ENCODE results near the gene KCTD6.

DNA sequence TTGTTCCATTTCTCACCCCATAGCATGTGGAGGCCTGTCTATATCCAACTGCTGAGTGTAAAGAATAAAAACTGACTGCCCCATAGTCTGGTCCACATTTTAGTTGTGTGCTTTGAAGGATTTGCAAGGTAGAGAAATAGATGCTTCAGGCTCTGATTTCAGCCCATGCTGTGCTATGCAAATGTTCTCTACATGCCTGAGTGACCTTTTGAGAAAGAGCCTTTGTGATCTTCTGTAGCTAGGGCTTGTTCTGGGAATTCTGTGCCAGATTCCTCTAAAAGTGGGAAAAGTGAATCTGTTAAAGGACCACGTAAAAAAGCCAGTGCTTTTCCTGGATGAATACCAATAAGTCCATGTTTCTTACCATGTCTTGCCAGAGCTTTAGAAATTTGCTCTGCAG is 5.2 kb downstream of the KCTD6 start:
- no peak for TF ChIP-seq POLR2A (IDR thresholded peaks at IDR 0.05)
- TF ChIP-seq, protein P1, sequence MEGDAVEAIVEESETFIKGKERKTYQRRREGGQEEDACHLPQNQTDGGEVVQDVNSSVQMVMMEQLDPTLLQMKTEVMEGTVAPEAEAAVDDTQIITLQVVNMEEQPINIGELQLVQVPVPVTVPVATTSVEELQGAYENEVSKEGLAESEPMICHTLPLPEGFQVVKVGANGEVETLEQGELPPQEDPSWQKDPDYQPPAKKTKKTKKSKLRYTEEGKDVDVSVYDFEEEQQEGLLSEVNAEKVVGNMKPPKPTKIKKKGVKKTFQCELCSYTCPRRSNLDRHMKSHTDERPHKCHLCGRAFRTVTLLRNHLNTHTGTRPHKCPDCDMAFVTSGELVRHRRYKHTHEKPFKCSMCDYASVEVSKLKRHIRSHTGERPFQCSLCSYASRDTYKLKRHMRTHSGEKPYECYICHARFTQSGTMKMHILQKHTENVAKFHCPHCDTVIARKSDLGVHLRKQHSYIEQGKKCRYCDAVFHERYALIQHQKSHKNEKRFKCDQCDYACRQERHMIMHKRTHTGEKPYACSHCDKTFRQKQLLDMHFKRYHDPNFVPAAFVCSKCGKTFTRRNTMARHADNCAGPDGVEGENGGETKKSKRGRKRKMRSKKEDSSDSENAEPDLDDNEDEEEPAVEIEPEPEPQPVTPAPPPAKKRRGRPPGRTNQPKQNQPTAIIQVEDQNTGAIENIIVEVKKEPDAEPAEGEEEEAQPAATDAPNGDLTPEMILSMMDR (IDR thresholded peaks at IDR 0.05) = no peak
- no peak for TF ChIP-seq EP300 (IDR thresholded peaks at IDR 0.05)
